ENCODE measurements around the gene PHYKPL. TPM values are rescaled to one million over a fixed set of nuclear protein-coding genes. Genes with fewer than 3 reads are reported as not detected.

Gene PHYKPL
- total and polyA plus RNA-seq, 2 of the 13 experiments (the other 11 are each of a cell fraction or from before 2014, with no cell fraction given): 18.0 to 78.6 TPM

- no peak overlapping the region for H3K27ac ChIP-seq (ENCODE audit: extremely low read length, insufficient read depth, low read length)
- 99% methylated on average over 12 of the region's 18 CpGs for WGBS (ENCODE audit: low lambda C conversion rate)
These were observed 22.5 kb downstream of the PHYKPL start for GRCh38 chr5:178210073-178210535.

More at GRCh38 chr5:178210073-178210535, 22.5 kb downstream of the PHYKPL start:
- DNase-seq (ENCODE audit: low spot score) (no peak), FAIRE-seq (no peak), ATAC-seq (no peak)
- H3K36me3 ChIP-seq (replicated peaks in 1 of 2; ENCODE audit: control insufficient read depth in 1 of 2, insufficient read depth in 2 of 2, low read length in 2 of 2): peaks cover 20 to 91% of the 10 kb centered on the region in 2 experiments
- POLR2A ChIA-PET: interaction anchor here (1.6 kb wide), 1 partner anchor 21 kb away, joined by 5 read pairs; no protein-coding TSS in a partner anchor
- H3K9ac ChIP-seq (ENCODE audit: insufficient read depth, low read depth, low read length): no peak overlapping the region
- peaks cover 39% of the 10 kb centered on the region for H4K20me1 ChIP-seq (ENCODE audit: insufficient read depth, low read length)
- H3K4me1 ChIP-seq (ENCODE audit: insufficient read depth, low read length): peaks cover 48% of the 10 kb centered on the region
- H3K79me2 ChIP-seq (ENCODE audit: insufficient read depth, low read length): peaks cover 28% of the 10 kb centered on the region
- intact Hi-C loops (cut with micrococcal nuclease; ENCODE audit: unreplicated experiment): no loop called here
- H3K4me2 ChIP-seq (ENCODE audit: low read depth, low read length): no peak overlapping the region
- TF ChIP-seq ZNF407 (CRISPR knock-in tag; IDR thresholded peaks at IDR 0.05; ENCODE audit: not compliant biosample characterization) (no peak), POLR2G (IDR thresholded peaks at IDR 0.05; ENCODE audit: low read depth, low read length) (0 out of 2 replicates have a peak, but pooled peaks have one; percentile 17), HNRNPK (IDR thresholded peaks at IDR 0.05; ENCODE audit: low read depth, low read length, poor library complexity, severe bottlenecking) (no peak), RBM22 (optimal IDR thresholded peaks at IDR 0.05; ENCODE audit: low read length) (peak; percentile 12), AGO2 (optimal IDR thresholded peaks at IDR 0.05; ENCODE audit: low read depth, low read length) (peak; percentile 93), POLR2A (IDR thresholded peaks at IDR 0.05; ENCODE audit: insufficient read depth in 1 of 2, low read depth in 2 of 2, low read length in 2 of 2) (0 out of 4 replicates have a peak, but pooled peaks of 1 of the 2 experiments have one; percentile 4), RBFOX2 (IDR thresholded peaks at IDR 0.05; ENCODE audit: low read depth, low read length) (peak; percentile 55; the same call in 1 of the 2 replicates)
- H3K27me3 ChIP-seq (ENCODE audit: control insufficient read depth in 1 of 2, insufficient read depth in 2 of 2, low read length in 2 of 2): no peaks in the 10 kb centered on the region; a peak in 1 of 5 replicates
- no TSS peak for BruUV-seq (replicated peaks)
- CTCF ChIA-PET (ENCODE audit: low intra/inter-chr PET ratio, low total read pairs): no interaction called here
- H2AFZ ChIP-seq (ENCODE audit: low read length): no peak overlapping the region
- in situ Hi-C loops (cut with HindIII; ENCODE audit: extremely low pct_ligation_motif_present, low pct_unique_long_range_greater_than_20kb): no loop called here
- H3K4me3 ChIP-seq (replicated peaks in 1 of 3; ENCODE audit: insufficient read depth in 1 of 3, low read depth in 2 of 3, low read length in 3 of 3): no peak overlapping the region
- no peaks in the 10 kb centered on the region for H3K9me3 ChIP-seq (ENCODE audit: low read length)
